Left hindlimb (tissue), 1 donor: ENCODE data around the gene KRTCAP2.
A peak's percentile ranks its signal among the peaks of the same experiment; 100 is the strongest.
"Not testable (repeated sequence)": the region's sequence is repeated elsewhere in the genome, so short reads cannot be mapped to it uniquely, and the experiment has no call there.

Source experiments
- DNase-seq: peaks from one replicate; pipeline ENCODE4 v3.0.0-alpha.2; 2018

Gene KRTCAP2

GRCh38 chr1:155172732-155173477 is at the start of gene KRTCAP2:
KRTCAP2 (minus strand) TSS chr1:155173304; CDS start chr1:155173224, 80 bp downstream.
- DNase-seq: peak; percentile 96

GRCh38 chr1:155220211-155220965 is 47.3 kb upstream of the KRTCAP2 start:
- DNase-seq: not testable (repeated sequence)

GRCh38 chr1:155219592-155220031 is 46.5 kb upstream of the KRTCAP2 start:
- DNase-seq: no peak

GRCh38 chr1:155218854-155219591 is 45.9 kb upstream of the KRTCAP2 start:
- DNase-seq: no peak

- DNase-seq: not testable (repeated sequence)
These were observed 41.6 kb upstream of the KRTCAP2 start for GRCh38 chr1:155214702-155215101.

GRCh38 chr1:155212051-155212440 is 38.9 kb upstream of the KRTCAP2 start:
- DNase-seq: not testable (repeated sequence)

GRCh38 chr1:155211381-155212050 is 38.4 kb upstream of the KRTCAP2 start:
- DNase-seq: peak; percentile 93

GRCh38 chr1:155210314-155211104 is 37.4 kb upstream of the KRTCAP2 start:
- peak; percentile 15 for DNase-seq

- no peak for DNase-seq
These were observed 36.2 kb upstream of the KRTCAP2 start for GRCh38 chr1:155209312-155209721.

GRCh38 chr1:155208541-155209311 is 35.6 kb upstream of the KRTCAP2 start, which contains the start of gene MTX1:
MTX1 (plus strand) TSS chr1:155208695; CDS start chr1:155208805, 110 bp downstream.
- DNase-seq: peak; percentile 96

- DNase-seq: peak; percentile 89
These were observed 34.9 kb upstream of the KRTCAP2 start, which contains the start of gene THBS3 for GRCh38 chr1:155207806-155208540. THBS3 (minus strand) TSS chr1:155207897; CDS start chr1:155207876, 21 bp downstream.

GRCh38 chr1:155206891-155207805 is 34.0 kb upstream of the KRTCAP2 start:
- peak; percentile 86 for DNase-seq

- peak; percentile 21 for DNase-seq
These were observed 33.0 kb upstream of the KRTCAP2 start for GRCh38 chr1:155205969-155206593.

- DNase-seq: no peak
These were observed 31.9 kb upstream of the KRTCAP2 start for GRCh38 chr1:155205035-155205434.

- DNase-seq: peak; percentile 30
These were observed 29.8 kb upstream of the KRTCAP2 start for GRCh38 chr1:155202731-155203515.

- peak; percentile 39 for DNase-seq
These were observed 29.1 kb upstream of the KRTCAP2 start for GRCh38 chr1:155202198-155202597.

- peak; percentile 23 for DNase-seq
These were observed 27.8 kb upstream of the KRTCAP2 start for GRCh38 chr1:155200920-155201319.
